Activated CD8-positive, alpha-beta T cell treated with anti-CD3 and anti-CD28 coated beads for 36 hours (primary cell): ENCODE results near the gene RFNG. TPM values are rescaled to one million over a fixed set of nuclear protein-coding genes. Genes with fewer than 3 reads are reported as not detected.

Source experiments
- ATAC-seq: fragments of 200-7000 bp; cut with Tn5 transposase; one replicate; pipeline ENCODE4 v1.10.0; 2021; ENCODE audit warnings: mild to moderate bottlenecking, moderate library complexity
- CTCF ChIA-PET: fragments of 350-600 bp; sonication (Branson Sonifier 250); formaldehyde crosslinking; loops from one replicate; lab custom pipeline; 2021; ENCODE audit warnings: antibody characterized with exemption; lab: Charles Lee
- POLR2A ChIA-PET: fragments of 350-600 bp; sonication (Branson Sonifier 250); formaldehyde crosslinking; loops from one replicate; lab custom pipeline; 2021; ENCODE audit warnings: antibody characterized with exemption; lab: Charles Lee
- DNase-seq: peaks from one replicate; pipeline ENCODE4 v3.0.0-alpha.2; 2020
- H3K27ac Mint-ChIP-seq: one replicate; pipeline ENCODE4 v1.8.0; 2021; ENCODE audit warnings: mild to moderate bottlenecking, mixed read lengths
- H3K27me3 Mint-ChIP-seq: one replicate; pipeline ENCODE4 v1.8.0; 2021; ENCODE audit warnings: mixed read lengths
- H3K36me3 Mint-ChIP-seq: one replicate; pipeline ENCODE4 v1.8.0; 2021; ENCODE audit warnings: low read depth, mixed read lengths
- H3K4me1 Mint-ChIP-seq: one replicate; pipeline ENCODE4 v1.8.0; 2021; ENCODE audit warnings: low read depth, mixed read lengths
- H3K4me3 Mint-ChIP-seq: one replicate; pipeline ENCODE4 v1.8.0; 2021; ENCODE audit warnings: mild to moderate bottlenecking, moderate library complexity, mixed read lengths
- H3K9me3 Mint-ChIP-seq: one replicate; pipeline ENCODE4 v1.8.0; 2021; ENCODE audit warnings: mixed read lengths
- CTCF ChIP-seq: fragments of 200-600 bp; IDR thresholded peaks from one replicate; pipeline ENCODE4 v1.8.0; 2022; ENCODE audit warnings: antibody characterized with exemption, mild to moderate bottlenecking
- intact Hi-C: fragments of 100-400 bp; cut with micrococcal nuclease; formaldehyde crosslinking; loops from one replicate; pipeline ENCODE4 v1.10.0; 2022
- total RNA-seq, 2 experiments: library from RNA; stranded (reverse); gene quantifications; one replicate each; pipeline ENCODE4 v1.2.3, GENCODE V29; 2021

Gene RFNG
- total RNA-seq, 2 experiments from 2014 or later = 14.2 to 15.3 TPM

GRCh38 chr17:82095777-82096708, 44.4 kb upstream of the RFNG start:
- Mint-ChIP-seq H3K4me1 (peaks cover 15% of the 10 kb centered on the region), H3K4me3 (peak overlapping the region; percentile 75), H3K9me3 (no peaks in the 10 kb centered on the region), H3K36me3 (peaks cover 30% of the 10 kb centered on the region), H3K27ac (no peak overlapping the region), H3K27me3 (no peaks in the 10 kb centered on the region)
- no peak for TF ChIP-seq CTCF
- intact Hi-C loops = no loop called here
- ATAC-seq (no peak), DNase-seq (no peak)
- POLR2A ChIA-PET = interaction anchor here (0.6 to 4.3 kb wide), 12 partner anchors 8 to 179 kb away, joined by 3 to 16 read pairs (median 4); partner anchors contain the start of gene DUS1L
- CTCF ChIA-PET = interaction anchor here (0.9 to 1.2 kb wide), 3 partner anchors 10 to 137 kb away, joined by 3 read pairs; no protein-coding TSS in a partner anchor

GRCh38 chr17:82094931-82095776, 43.5 kb upstream of the RFNG start:
- H3K27ac Mint-ChIP-seq = no peak overlapping the region
- ChIA-PET CTCF (interaction anchor here (0.9 to 1.2 kb wide), 3 partner anchors 11 to 136 kb away, joined by 3 read pairs; no protein-coding TSS in a partner anchor), POLR2A (interaction anchor here (0.6 to 4.3 kb wide), 9 partner anchors 11 to 178 kb away, joined by 3 to 16 read pairs (median 3); partner anchors contain the start of gene DUS1L)
- peaks cover 9% of the 10 kb centered on the region for H3K4me1 Mint-ChIP-seq
- ATAC-seq (no peak), DNase-seq (no peak)
- no peak for TF ChIP-seq CTCF
- no peaks in the 10 kb centered on the region for H3K27me3 Mint-ChIP-seq
- no peaks in the 10 kb centered on the region for H3K9me3 Mint-ChIP-seq
- intact Hi-C loops = no loop called here
- peaks cover 31% of the 10 kb centered on the region for H3K36me3 Mint-ChIP-seq
- H3K4me3 Mint-ChIP-seq = peak overlapping the region; percentile 75

GRCh38 chr17:82092995-82093751, 41.6 kb upstream of the RFNG start:
- intact Hi-C loops = no loop called here
- no peak overlapping the region for H3K4me3 Mint-ChIP-seq
- H3K27ac Mint-ChIP-seq = no peak overlapping the region
- ChIA-PET CTCF (no interaction called here), POLR2A (interaction anchor here (0.7 kb wide), 1 partner anchor 28 kb away, joined by 3 read pairs; no protein-coding TSS in a partner anchor)
- H3K27me3 Mint-ChIP-seq = no peaks in the 10 kb centered on the region
- H3K4me1 Mint-ChIP-seq = peaks cover 4% of the 10 kb centered on the region
- DNase-seq (no peak), ATAC-seq (no peak)
- H3K36me3 Mint-ChIP-seq = peaks cover 26% of the 10 kb centered on the region
- no peaks in the 10 kb centered on the region for H3K9me3 Mint-ChIP-seq
- no peak for TF ChIP-seq CTCF

GRCh38 chr17:82092628-82092994, 41.0 kb upstream of the RFNG start:
- TF ChIP-seq CTCF = no peak
- ChIA-PET POLR2A (interaction anchor here (0.7 kb wide), 2 partner anchors 27 to 36 kb away, joined by 3 read pairs; no protein-coding TSS in a partner anchor), CTCF (no interaction called here)
- Mint-ChIP-seq H3K36me3 (peaks cover 28% of the 10 kb centered on the region), H3K4me3 (no peak overlapping the region), H3K9me3 (no peaks in the 10 kb centered on the region), H3K27me3 (no peaks in the 10 kb centered on the region), H3K4me1 (peaks cover 4% of the 10 kb centered on the region), H3K27ac (no peak overlapping the region)
- ATAC-seq (no peak), DNase-seq (no peak)
- intact Hi-C loops = no loop called here
